HCT116 (cell line): Measurements from ENCODE around the gene SLC12A8. TPM values are rescaled to one million over a fixed set of nuclear protein-coding genes. Genes with fewer than 3 reads are reported as not detected.

Experiments
- ATAC-seq: fragments of 200-7000 bp; cut with Tn5 transposase; 2 replicates; pipeline ENCODE4 v1.9.1; 2020; ENCODE audit warnings: mild to moderate bottlenecking, moderate library complexity
- BruUV-seq: library from RNA; stranded (reverse); fragments of 400-500 nt; replicated peaks from 2 replicates; lab custom pipeline; 2021; lab: Mats Ljungman, UMichigan
- CTCF ChIA-PET: fragments of 300-600 bp; sonication (Branson Sonifier 250); formaldehyde crosslinking; loops from one replicate; lab custom pipeline; 2021; ENCODE audit warnings: antibody characterized with exemption; lab: Charles Lee
- POLR2A ChIA-PET: fragments of 300-600, 350-600 bp; sonication (Branson Sonifier 250); formaldehyde crosslinking; loops from one replicate; lab custom pipeline; 2021; ENCODE audit warnings: antibody characterized with exemption; lab: Charles Lee
- RAD21 ChIA-PET, 2 experiments: fragments of 300-600 bp; sonication (Branson Sonifier 250); formaldehyde crosslinking; loops; one replicate each; lab custom pipeline; 2023; ENCODE audit warnings: low total read pairs in 2 of 2; ENCODE audit not compliant: uncharacterized antibody in 2 of 2, unreplicated experiment in 2 of 2, low non-redundant PET in 1 of 2; lab: Charles Lee
- DNase-seq: peaks from one replicate; pipeline ENCODE4 v3.0.0-alpha.2; 2010; ENCODE audit warnings: low read depth, low spot score
- H2AFZ ChIP-seq: fragments of 200-600 bp; shearing (Covaris generic), sonication (generic); 2 replicates; pipeline ENCODE4 v1.6.1; 2017; ENCODE audit warnings: low read depth, mixed run types, mixed read lengths, antibody characterized with exemption, low read length; ENCODE audit not compliant: poor library complexity, severe bottlenecking
- H3K27ac ChIP-seq: 2 replicates; pipeline ENCODE4 v1.5.1; 2012; ENCODE audit warnings: low read depth, low read length
- H3K27me3 ChIP-seq: fragments of 200-600 bp; sonication (generic); 2 replicates; pipeline ENCODE4 v1.6.1; 2016; ENCODE audit warnings: mixed run types, low read length, mixed read lengths; ENCODE audit not compliant: insufficient read depth
- H3K36me3 ChIP-seq, 2 experiments: fragments of 200-500 bp in 1 of 2; fragments of 200-600 bp in 1 of 2; sonication (Bioruptor generic) in 1 of 2; sonication (generic) in 1 of 2; 2 replicates each; pipeline versions ENCODE4 v1.5.1 to v1.6.1; 2014 to 2016; ENCODE audit warnings: low read length in 2 of 2, inconsistent platforms in 1 of 2, mixed read lengths in 1 of 2, mixed run types in 1 of 2; ENCODE audit not compliant: insufficient read depth in 2 of 2, control insufficient read depth in 1 of 2
- H3K4me1 ChIP-seq, 2 experiments: fragments of 200-600 bp in 1 of 2; sonication (generic) in 1 of 2; 2 replicates each; pipeline versions ENCODE4 v1.5.1 to v1.6.1; 2012 to 2017; ENCODE audit warnings: low read length in 2 of 2, inconsistent platforms in 1 of 2, mild to moderate bottlenecking in 1 of 2, mixed read lengths in 1 of 2, mixed run types in 1 of 2, moderate library complexity in 1 of 2; ENCODE audit not compliant: insufficient read depth in 2 of 2, control insufficient read depth in 1 of 2
- H3K4me2 ChIP-seq: fragments of 200-600 bp; sonication (generic); 2 replicates; pipeline ENCODE4 v1.6.1; 2017; ENCODE audit warnings: mixed run types, low read length, mixed read lengths
- H3K4me3 ChIP-seq, 2 experiments: fragments of 200-600 bp in 1 of 2; sonication (generic) in 1 of 2; replicated peaks in 1 of 2; 2 replicates each; pipeline ENCODE4 v1.5.1; 2011 to 2016; ENCODE audit warnings: low read length in 2 of 2, control low read depth in 1 of 2, low read depth in 1 of 2, mild to moderate bottlenecking in 1 of 2, mixed read lengths in 1 of 2, mixed run types in 1 of 2
- H3K79me2 ChIP-seq: fragments of 200-600 bp; sonication (generic); 2 replicates; pipeline ENCODE4 v1.6.1; 2017; ENCODE audit warnings: mild to moderate bottlenecking, mixed run types, low read length, moderate library complexity, mixed read lengths; ENCODE audit not compliant: insufficient read depth
- H3K9ac ChIP-seq: fragments of 200-600 bp; sonication (generic); 2 replicates; pipeline ENCODE4 v1.6.1; 2016; ENCODE audit warnings: low read length, mixed read lengths
- H3K9me2 ChIP-seq: fragments of 200-600 bp; sonication (generic), shearing (Covaris generic); 2 replicates; pipeline ENCODE4 v1.6.1; 2017; ENCODE audit warnings: mixed run types, mild to moderate bottlenecking, moderate library complexity; ENCODE audit not compliant: insufficient read depth
- H3K9me3 ChIP-seq, 2 experiments: fragments of 200-500 bp in 1 of 2; fragments of 200-600 bp in 1 of 2; sonication (Bioruptor generic) in 1 of 2; sonication (generic) in 1 of 2; 2 replicates each; pipeline ENCODE4 v1.6.1; 2014 to 2017; ENCODE audit warnings: low read length in 2 of 2, mixed read lengths in 2 of 2, inconsistent platforms in 1 of 2, low read depth in 1 of 2, mild to moderate bottlenecking in 1 of 2, mixed run types in 1 of 2, moderate library complexity in 1 of 2; ENCODE audit not compliant: control insufficient read depth in 1 of 2, insufficient read depth in 1 of 2
- H4K20me1 ChIP-seq: fragments of 200-600 bp; sonication (generic), shearing (Covaris generic); 2 replicates; pipeline ENCODE4 v1.6.1; 2017; ENCODE audit warnings: mixed run types, mild to moderate bottlenecking, moderate library complexity; ENCODE audit not compliant: insufficient read depth
- ATF3 ChIP-seq: IDR thresholded peaks from 2 replicates; pipeline ENCODE4 v1.6.1; 2012
- CBX3 ChIP-seq: IDR thresholded peaks from 2 replicates; pipeline ENCODE4 v1.6.1; 2012; ENCODE audit warnings: low read depth
- CEBPB ChIP-seq: IDR thresholded peaks from 2 replicates; pipeline ENCODE4 v1.6.1; 2012; ENCODE audit warnings: low read depth
- ELF1 ChIP-seq: IDR thresholded peaks from 2 replicates; pipeline ENCODE4 v1.6.1; 2012; ENCODE audit warnings: low read depth, borderline replicate concordance
- JUND ChIP-seq: IDR thresholded peaks from 2 replicates; pipeline ENCODE4 v1.6.1; 2012
- POLR2AphosphoS5 ChIP-seq: IDR thresholded peaks from 2 replicates; pipeline ENCODE4 v1.6.1; 2011; ENCODE audit warnings: mild to moderate bottlenecking, low read depth, low read length, moderate library complexity
- RAD21 ChIP-seq: IDR thresholded peaks from 2 replicates; pipeline ENCODE4 v1.6.1; 2012; ENCODE audit warnings: low read depth, mild to moderate bottlenecking
- REST ChIP-seq: IDR thresholded peaks from 2 replicates; pipeline ENCODE4 v1.6.1; 2012; ENCODE audit warnings: low read depth
- SIN3A ChIP-seq: IDR thresholded peaks from 2 replicates; pipeline ENCODE4 v1.6.1; 2012; ENCODE audit warnings: low read depth
- SP1 ChIP-seq: IDR thresholded peaks from 2 replicates; pipeline ENCODE4 v1.6.1; 2012; ENCODE audit warnings: low read depth
- TCF7L2 ChIP-seq: IDR thresholded peaks from 2 replicates; pipeline ENCODE4 v1.7.0; 2011; ENCODE audit warnings: borderline replicate concordance, inconsistent platforms; ENCODE audit not compliant: insufficient read depth, insufficient read length; ENCODE audit errors: extremely low read depth
- YY1 ChIP-seq: IDR thresholded peaks from 2 replicates; pipeline ENCODE4 v1.6.1; 2011; ENCODE audit warnings: low read length, low read depth, moderate library complexity, mild to moderate bottlenecking; ENCODE audit not compliant: insufficient replicate concordance; ENCODE audit errors: extremely low read depth
- ZBTB33 ChIP-seq: IDR thresholded peaks from 2 replicates; pipeline ENCODE4 v1.6.1; 2011; ENCODE audit warnings: mild to moderate bottlenecking, low read length, moderate library complexity; ENCODE audit not compliant: insufficient replicate concordance; ENCODE audit errors: extremely low read depth
- ZNF274 ChIP-seq: fragments of 200-500 bp; sonication (Bioruptor generic); IDR thresholded peaks from 2 replicates; pipeline ENCODE4 v1.6.1; 2014; ENCODE audit warnings: mild to moderate bottlenecking, low read depth, low read length, inconsistent platforms
- intact Hi-C: fragments of 100-400 bp; cut with micrococcal nuclease; formaldehyde crosslinking; loops from 2 replicates; pipeline ENCODE4 v1.10.0; 2022
- total RNA-seq: library from RNA; stranded (reverse); gene quantifications from one replicate; pipeline ENCODE4 v1.2.1, GENCODE V29; 2021; ENCODE audit not compliant: unreplicated experiment

SLC12A8 gene
- total RNA-seq, 1 experiment from 2014 or later = 19.9 TPM

- Histone ChIP-seq H2AFZ (peak overlapping the region; percentile 39), H3K36me3 (no peaks in the 10 kb centered on the region), H3K79me2 (no peaks in the 10 kb centered on the region), H3K9me2 (no peaks in the 10 kb centered on the region), H3K4me3 (peak overlapping the region; percentile 22 to 51), H3K9ac (no peak overlapping the region), H4K20me1 (no peaks in the 10 kb centered on the region), H3K27ac (no peak overlapping the region), H3K9me3 (no peaks in the 10 kb centered on the region), H3K27me3 (peaks cover 5% of the 10 kb centered on the region; the same call in 1 of the 2 replicates), H3K4me2 (peak overlapping the region; percentile 75), H3K4me1 (peaks cover 12 to 31% of the 10 kb centered on the region in 2 experiments; a peak in 3 of 4 replicates)
- TSS peak; percentile 45 for BruUV-seq
- ATAC-seq = no peak
- no peak for DNase-seq
- intact Hi-C loops = no loop called here
- CTCF ChIA-PET = no interaction called here
- TF ChIP-seq TCF7L2 (no peak), YY1 (no peak), CEBPB (no peak), POLR2AphosphoS5 (no peak), ELF1 (no peak), SIN3A (no peak), ZBTB33 (no peak), JUND (no peak), ZNF274 (no peak), ATF3 (no peak), CBX3 (no peak), REST (no peak), SP1 (no peak), RAD21 (no peak)
- RAD21 ChIA-PET = no interaction called here
- POLR2A ChIA-PET = no interaction called here
These were observed 157.9 kb downstream of the SLC12A8 start for GRCh38 chr3:125054449-125055329.
